GM12864 (cell line): ENCODE measurements around the gene NRG2.

ENCODE experiments used
- DNase-seq: peaks from one replicate; pipeline ENCODE4 v3.0.0-alpha.2; 2011; ENCODE audit warnings: low read depth
- H3K4me3 ChIP-seq: 2 replicates; pipeline ENCODE4 v1.5.1; 2011; ENCODE audit warnings: mild to moderate bottlenecking, low read depth, low read length, control low read depth
- CTCF ChIP-seq: IDR thresholded peaks from 2 replicates; pipeline ENCODE4 v1.5.1; 2011; ENCODE audit warnings: low read depth, mild to moderate bottlenecking, moderate library complexity, low read length, control low read depth, inconsistent platforms; ENCODE audit errors: missing control alignments

Gene NRG2

GRCh38 chr5:139849942-139850341 lies 193.2 kb downstream of the NRG2 start:
- no peak for DNase-seq
- TF ChIP-seq CTCF, result no peak
- H3K4me3 ChIP-seq, result no peak overlapping the region

GRCh38 chr5:139849501-139849900 lies 193.6 kb downstream of the NRG2 start:
- no peak for TF ChIP-seq CTCF
- no peak overlapping the region for H3K4me3 ChIP-seq
- no peak for DNase-seq

GRCh38 chr5:139848508-139849100 lies 194.5 kb downstream of the NRG2 start:
- TF ChIP-seq CTCF, result no peak
- peak overlapping the region; percentile 47 for H3K4me3 ChIP-seq
- DNase-seq, result no peak

GRCh38 chr5:139847790-139848507 lies 195.2 kb downstream of the NRG2 start:
- TF ChIP-seq CTCF, result no peak
- H3K4me3 ChIP-seq, result peak overlapping the region; percentile 47
- DNase-seq, result no peak

GRCh38 chr5:139847091-139847490 lies 196.0 kb downstream of the NRG2 start:
- no peak overlapping the region for H3K4me3 ChIP-seq
- TF ChIP-seq CTCF, result no peak
- no peak for DNase-seq

- no peak for DNase-seq
- TF ChIP-seq CTCF, result no peak
- H3K4me3 ChIP-seq, result no peak overlapping the region
Observed at GRCh38 chr5:139845846-139846681, 197.0 kb downstream of the NRG2 start.
